Breast epithelium (tissue), 3 donors: Measurements from ENCODE around the gene TMEM163.

Experiments used
- POLR2A ChIP-seq: fragments of 450-650 bp; IDR thresholded peaks from one replicate; pipeline ENCODE4 v1.6.1; 2016; ENCODE audit warnings: antibody characterized with exemption, mild to moderate bottlenecking, moderate library complexity
- POLR2AphosphoS5 ChIP-seq, 3 donors: sonication (generic); formaldehyde crosslinking; IDR thresholded peaks; one replicate each; pipeline ENCODE4 v1.6.1; 2017; ENCODE audit warnings: antibody characterized with exemption in 3 of 3

GRCh38 chr2:134717286-134718022, 1.3 kb downstream of the TMEM163 start:
- TF ChIP-seq POLR2A (no peak), POLR2AphosphoS5 (IDR thresholded peaks at IDR 0.05) (no peak)
